GM12874 (cell line): ENCODE results near the gene DAPK2.

ENCODE experiments used
- CTCF ChIP-seq: IDR thresholded peaks from 2 replicates; pipeline ENCODE4 v1.5.1; 2011; ENCODE audit warnings: low read depth, mild to moderate bottlenecking, control low read depth, low read length, moderate library complexity; ENCODE audit not compliant: insufficient read depth

Gene DAPK2

DNA sequence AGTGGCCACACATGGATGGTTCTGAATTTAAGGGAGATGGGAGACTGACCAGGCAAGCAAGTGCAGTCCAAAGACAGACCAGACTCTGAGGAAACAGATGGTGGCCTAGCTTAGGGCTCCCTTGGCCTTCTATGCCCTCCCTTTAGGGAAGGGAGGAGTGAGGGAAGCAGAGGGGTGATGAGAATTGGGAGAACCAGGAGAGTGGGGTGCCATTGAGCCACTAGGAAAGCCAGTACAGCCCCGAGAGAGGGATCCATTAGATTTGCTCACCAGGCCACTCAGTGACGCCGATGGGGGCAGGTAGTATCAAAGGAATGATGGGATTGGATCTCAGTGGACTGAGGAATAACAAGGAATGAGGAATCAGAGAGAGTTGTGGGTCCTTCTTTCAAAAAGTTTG lies 182.1 kb downstream of the DAPK2 start:
- no peak for TF ChIP-seq CTCF

DNA sequence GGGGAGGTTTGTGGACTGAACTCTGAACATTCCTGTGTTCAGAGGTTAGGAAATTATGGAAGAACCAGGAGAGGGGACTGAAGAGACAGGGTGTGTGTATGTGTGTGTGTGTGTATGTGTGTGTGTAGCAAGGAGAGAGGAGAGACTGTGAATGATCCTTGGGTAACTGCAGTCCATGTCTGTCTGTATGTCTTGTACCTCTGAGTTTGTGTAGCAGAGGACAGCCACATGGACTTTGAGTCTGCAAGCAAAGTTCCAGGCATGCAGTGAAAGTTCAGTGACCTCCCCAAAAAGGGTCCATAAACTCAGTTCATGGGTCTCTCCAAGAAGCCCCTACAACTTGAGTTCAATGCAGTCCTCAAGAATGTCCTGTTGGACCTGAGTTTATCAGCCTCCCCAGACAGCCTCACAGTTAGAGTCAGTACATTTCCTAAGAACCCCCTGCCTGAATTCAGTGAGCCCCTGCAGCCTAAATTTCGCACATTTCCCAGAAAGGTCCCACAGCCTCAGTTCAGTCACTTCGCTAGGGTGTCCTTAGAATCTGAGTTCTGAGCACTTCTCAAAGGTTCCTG lies 184.3 kb downstream of the DAPK2 start:
- no peak for TF ChIP-seq CTCF

GRCh38 chr15:63860555-63860954 lies 185.7 kb downstream of the DAPK2 start:
- no peak for TF ChIP-seq CTCF

- no peak for TF ChIP-seq CTCF
Measured at GRCh38 chr15:63860155-63860554, 186.1 kb downstream of the DAPK2 start.

DNA sequence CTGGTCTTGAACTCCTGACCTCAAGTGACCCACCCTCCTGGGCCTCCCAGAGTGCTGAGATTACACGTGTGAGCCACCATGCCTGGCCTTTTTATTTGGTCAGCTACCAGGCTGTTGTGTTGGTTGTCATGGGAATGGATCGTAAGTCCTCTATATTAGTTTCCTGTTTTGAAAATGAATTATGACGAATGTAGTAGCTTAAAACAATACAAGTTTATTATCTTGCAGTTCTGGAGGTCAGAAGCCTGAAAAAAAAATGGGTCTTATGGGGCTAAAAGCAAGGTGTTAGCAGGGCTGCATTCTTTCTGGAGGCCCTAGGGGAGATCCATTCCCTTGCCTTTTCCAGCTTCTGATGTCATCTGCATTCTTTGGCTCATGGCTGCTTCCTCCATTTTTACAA lies 187.4 kb downstream of the DAPK2 start:
- TF ChIP-seq CTCF: no peak

DNA sequence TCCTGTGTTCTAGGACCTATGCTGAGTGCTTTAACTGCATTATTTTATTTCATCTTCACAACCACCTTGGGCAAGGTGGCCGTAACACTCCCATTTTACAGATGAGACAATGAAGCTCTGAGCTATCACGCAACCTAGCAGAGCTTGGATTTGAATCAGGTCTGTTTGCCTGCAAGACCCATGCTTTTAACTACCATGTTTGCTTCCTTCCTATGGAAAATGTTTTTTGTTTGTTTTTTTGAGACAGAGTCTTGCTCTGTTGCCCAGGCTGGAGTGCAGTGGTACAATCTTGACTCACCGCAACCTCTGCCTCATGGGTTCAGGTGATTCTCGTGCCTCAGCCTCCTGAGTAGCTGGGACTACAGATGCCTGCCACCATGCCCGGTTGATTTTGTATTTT lies 187.8 kb downstream of the DAPK2 start:
- TF ChIP-seq CTCF: no peak

GRCh38 chr15:63857461-63857856 lies 188.8 kb downstream of the DAPK2 start:
- no peak for TF ChIP-seq CTCF
